ENCODE data around the gene UST. TPM values are rescaled to one million over a fixed set of nuclear protein-coding genes. Genes with fewer than 3 reads are reported as not detected.
"Not testable (repeated sequence)": the region's sequence is repeated elsewhere in the genome, so short reads cannot be mapped to it uniquely, and the experiment has no call there.

The UST gene
- total RNA-seq, 1 donor from 2014 or later, result 23.2 TPM

- H3K27ac Mint-ChIP-seq (ENCODE audit: unreplicated experiment), result no peak overlapping the region
- no peaks in the 10 kb centered on the region for H3K4me1 Mint-ChIP-seq (ENCODE audit: unreplicated experiment)
- no peak overlapping the region for H3K4me3 Mint-ChIP-seq (ENCODE audit: unreplicated experiment)
Observed at GRCh38 chr6:148848915-148849314, 102.1 kb downstream of the UST start.

DNA sequence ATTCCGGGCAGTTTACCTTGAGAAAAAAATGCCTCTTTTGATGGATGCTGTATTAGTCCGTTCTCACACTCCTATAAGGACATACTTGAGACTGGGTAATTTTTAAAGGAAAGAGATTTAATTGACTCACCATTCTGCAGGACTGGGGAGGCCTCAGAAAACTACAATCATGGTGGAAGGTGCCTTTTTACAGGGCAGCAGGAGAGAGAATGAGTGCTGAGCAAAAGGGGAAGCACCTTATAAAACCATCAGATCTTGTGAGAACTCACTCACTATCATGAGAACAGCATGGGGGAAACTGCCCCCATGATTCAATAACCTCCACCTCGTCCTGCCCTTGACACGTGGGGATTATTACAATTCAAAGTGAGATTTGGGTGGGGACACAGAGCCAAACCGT, 102.6 kb downstream of the UST start:
- H3K4me1 Mint-ChIP-seq (ENCODE audit: unreplicated experiment); H3K9me3 Mint-ChIP-seq (ENCODE audit: unreplicated experiment); H3K4me3 Mint-ChIP-seq (ENCODE audit: unreplicated experiment); H3K36me3 Mint-ChIP-seq (ENCODE audit: low read depth, unreplicated experiment); H3K27me3 Mint-ChIP-seq (ENCODE audit: unreplicated experiment); H3K27ac Mint-ChIP-seq (ENCODE audit: unreplicated experiment); DNase-seq (ENCODE audit: low spot score): not testable (repeated sequence)

More at GRCh38 chr6:148848915-148849314, 102.1 kb downstream of the UST start:
- H3K9me3 Mint-ChIP-seq (ENCODE audit: unreplicated experiment), result no peaks in the 10 kb centered on the region
- no peaks in the 10 kb centered on the region for H3K27me3 Mint-ChIP-seq (ENCODE audit: unreplicated experiment)
- TF ChIP-seq CTCF (IDR thresholded peaks at IDR 0.05; ENCODE audit: unreplicated experiment), result no peak
- DNase-seq (ENCODE audit: low spot score), result no peak
- H3K36me3 Mint-ChIP-seq (ENCODE audit: low read depth, unreplicated experiment), result no peaks in the 10 kb centered on the region

DNA sequence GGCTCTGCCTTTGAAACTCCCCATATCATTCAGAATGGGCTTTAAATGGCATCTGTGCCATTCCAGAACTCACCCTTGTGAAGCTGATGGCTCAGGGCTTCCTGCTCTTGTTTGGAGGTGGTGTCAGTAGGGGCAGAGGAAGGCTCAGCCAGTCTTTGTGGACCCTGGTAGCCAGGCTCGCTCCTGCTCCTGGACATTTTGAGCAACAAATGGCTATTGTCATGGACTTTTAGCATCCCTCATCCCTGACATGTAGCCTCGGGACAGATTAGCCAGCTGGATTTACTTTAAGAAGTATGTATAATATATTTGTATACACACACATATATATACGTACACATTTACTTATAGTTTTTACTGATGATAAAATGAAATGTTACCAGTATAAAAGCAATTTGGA, 104.1 kb downstream of the UST start:
- Mint-ChIP-seq H3K36me3 (ENCODE audit: low read depth, unreplicated experiment) (no peaks in the 10 kb centered on the region), H3K4me1 (ENCODE audit: unreplicated experiment) (peaks cover 13% of the 10 kb centered on the region)

GRCh38 chr6:148851683-148852556, 105.1 kb downstream of the UST start:
- no peak overlapping the region for H3K4me3 Mint-ChIP-seq (ENCODE audit: unreplicated experiment)

More for the DNA sequence above, 104.1 kb downstream of the UST start:
- peaks cover 2% of the 10 kb centered on the region for H3K27me3 Mint-ChIP-seq (ENCODE audit: unreplicated experiment)
- TF ChIP-seq CTCF (IDR thresholded peaks at IDR 0.05; ENCODE audit: unreplicated experiment), result no peak
- DNase-seq (ENCODE audit: low spot score), result no peak
- H3K4me3 Mint-ChIP-seq (ENCODE audit: unreplicated experiment), result no peak overlapping the region
- H3K9me3 Mint-ChIP-seq (ENCODE audit: unreplicated experiment), result no peaks in the 10 kb centered on the region
- no peak overlapping the region for H3K27ac Mint-ChIP-seq (ENCODE audit: unreplicated experiment)

DNA sequence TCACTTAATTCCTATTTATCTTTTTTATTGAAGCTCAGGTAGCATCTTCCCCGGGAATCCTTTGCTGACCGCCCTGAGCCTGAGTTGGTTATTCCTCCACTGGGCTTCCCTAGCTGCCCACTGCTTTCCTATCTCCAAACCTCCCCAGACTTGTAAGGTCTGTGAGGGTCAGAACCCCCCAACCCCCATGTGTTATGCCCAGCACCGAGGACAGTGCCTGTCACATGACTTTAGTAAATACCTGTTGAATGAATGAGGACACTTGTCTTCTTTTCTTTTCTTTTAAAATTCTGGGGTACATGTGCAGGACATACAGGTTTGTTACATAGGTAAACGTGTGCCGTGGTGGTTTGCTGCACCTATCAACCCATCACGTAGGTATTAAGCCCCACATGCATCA, 105.9 kb downstream of the UST start:
- peaks cover 2% of the 10 kb centered on the region for H3K27me3 Mint-ChIP-seq (ENCODE audit: unreplicated experiment)
- no peaks in the 10 kb centered on the region for H3K36me3 Mint-ChIP-seq (ENCODE audit: low read depth, unreplicated experiment)
- DNase-seq (ENCODE audit: low spot score), result no peak
- H3K27ac Mint-ChIP-seq (ENCODE audit: unreplicated experiment), result no peak overlapping the region
- H3K4me1 Mint-ChIP-seq (ENCODE audit: unreplicated experiment), result peaks cover 13% of the 10 kb centered on the region
- H3K4me3 Mint-ChIP-seq (ENCODE audit: unreplicated experiment), result no peak overlapping the region
- no peak for TF ChIP-seq CTCF (IDR thresholded peaks at IDR 0.05; ENCODE audit: unreplicated experiment)
- H3K9me3 Mint-ChIP-seq (ENCODE audit: unreplicated experiment), result no peaks in the 10 kb centered on the region

More at GRCh38 chr6:148851683-148852556, 105.1 kb downstream of the UST start:
- H3K4me1 Mint-ChIP-seq (ENCODE audit: unreplicated experiment), result peaks cover 13% of the 10 kb centered on the region
- no peak overlapping the region for H3K27ac Mint-ChIP-seq (ENCODE audit: unreplicated experiment)
- no peak for DNase-seq (ENCODE audit: low spot score)
- peaks cover 2% of the 10 kb centered on the region for H3K27me3 Mint-ChIP-seq (ENCODE audit: unreplicated experiment)
- H3K9me3 Mint-ChIP-seq (ENCODE audit: unreplicated experiment), result no peaks in the 10 kb centered on the region
- no peak for TF ChIP-seq CTCF (IDR thresholded peaks at IDR 0.05; ENCODE audit: unreplicated experiment)
- no peaks in the 10 kb centered on the region for H3K36me3 Mint-ChIP-seq (ENCODE audit: low read depth, unreplicated experiment)

DNA sequence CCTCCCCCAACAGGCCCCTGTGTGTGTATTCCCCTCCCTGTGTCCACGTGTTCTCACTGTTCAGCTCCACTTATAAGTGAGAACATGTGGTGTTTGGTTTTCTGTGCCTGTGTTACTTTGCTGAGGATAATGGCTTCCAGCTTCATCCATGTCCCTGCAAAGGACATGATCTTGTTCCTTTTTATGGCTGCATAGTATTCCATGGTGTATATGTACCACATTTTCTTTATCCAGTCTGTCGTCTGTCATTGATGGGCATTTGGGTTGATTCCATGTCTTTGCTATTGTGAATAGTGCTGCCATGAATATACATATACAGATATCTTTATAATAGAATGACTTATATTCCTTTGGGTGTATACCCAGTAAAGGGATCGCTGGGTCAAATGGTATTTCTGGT, 106.3 kb downstream of the UST start:
- not testable (repeated sequence) for DNase-seq (ENCODE audit: low spot score); H3K27me3 Mint-ChIP-seq (ENCODE audit: unreplicated experiment); H3K36me3 Mint-ChIP-seq (ENCODE audit: low read depth, unreplicated experiment); H3K4me3 Mint-ChIP-seq (ENCODE audit: unreplicated experiment); H3K27ac Mint-ChIP-seq (ENCODE audit: unreplicated experiment); H3K9me3 Mint-ChIP-seq (ENCODE audit: unreplicated experiment)
- H3K4me1 Mint-ChIP-seq (ENCODE audit: unreplicated experiment), result peaks cover 13% of the 10 kb centered on the region
